ENCODE data around the gene PNPLA2.

DNA sequence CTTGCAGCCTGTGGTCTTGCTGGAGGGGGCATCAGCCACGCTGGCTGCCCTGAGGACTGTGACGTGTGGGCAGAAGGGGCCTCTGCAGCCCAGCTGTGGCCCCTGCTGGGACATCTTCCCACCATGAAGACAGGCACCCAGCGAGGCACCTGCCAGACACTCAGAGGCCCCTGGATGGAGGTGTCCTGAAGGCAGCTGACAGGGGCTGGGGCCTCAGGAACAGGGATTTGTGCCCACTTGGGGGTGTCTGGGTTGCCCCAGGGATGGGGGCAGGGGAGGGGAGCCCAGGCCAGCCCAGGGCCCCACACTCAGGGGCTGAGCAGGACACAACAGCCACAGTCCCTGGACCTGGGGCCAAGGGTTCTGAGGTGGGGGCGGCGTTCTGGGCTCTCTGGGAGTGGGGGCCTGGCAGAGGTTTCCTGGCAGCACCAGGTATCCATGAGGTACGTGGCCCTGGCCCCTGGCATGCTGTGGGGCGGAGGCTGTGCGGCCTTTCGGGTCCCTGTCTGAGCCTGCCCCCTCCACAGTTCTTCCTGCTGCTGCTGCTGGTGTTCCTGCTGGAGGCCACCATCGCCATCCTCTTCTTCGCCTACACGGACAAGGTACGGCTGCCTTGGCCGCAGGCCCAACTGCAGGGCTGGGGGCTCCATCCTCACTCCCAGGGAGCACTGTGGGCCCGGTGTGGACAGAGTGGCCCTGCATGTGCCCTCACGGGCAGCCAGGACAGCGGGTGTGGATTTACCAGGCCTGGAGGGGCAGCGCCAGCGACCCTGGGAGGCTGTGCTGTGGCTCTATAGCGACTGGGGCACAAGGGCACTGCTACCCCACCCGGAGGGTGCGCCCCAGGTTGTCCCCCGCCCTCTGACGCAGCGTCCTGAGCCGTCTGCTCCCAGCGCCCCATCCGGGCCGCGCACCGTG lies 45.5 kb downstream of the PNPLA2 start:
- TF ChIP-seq EZH2 (IDR thresholded peaks at IDR 0.05; ENCODE audit: borderline replicate concordance, low read length): no peak
- TF ChIP-seq, protein P1, sequence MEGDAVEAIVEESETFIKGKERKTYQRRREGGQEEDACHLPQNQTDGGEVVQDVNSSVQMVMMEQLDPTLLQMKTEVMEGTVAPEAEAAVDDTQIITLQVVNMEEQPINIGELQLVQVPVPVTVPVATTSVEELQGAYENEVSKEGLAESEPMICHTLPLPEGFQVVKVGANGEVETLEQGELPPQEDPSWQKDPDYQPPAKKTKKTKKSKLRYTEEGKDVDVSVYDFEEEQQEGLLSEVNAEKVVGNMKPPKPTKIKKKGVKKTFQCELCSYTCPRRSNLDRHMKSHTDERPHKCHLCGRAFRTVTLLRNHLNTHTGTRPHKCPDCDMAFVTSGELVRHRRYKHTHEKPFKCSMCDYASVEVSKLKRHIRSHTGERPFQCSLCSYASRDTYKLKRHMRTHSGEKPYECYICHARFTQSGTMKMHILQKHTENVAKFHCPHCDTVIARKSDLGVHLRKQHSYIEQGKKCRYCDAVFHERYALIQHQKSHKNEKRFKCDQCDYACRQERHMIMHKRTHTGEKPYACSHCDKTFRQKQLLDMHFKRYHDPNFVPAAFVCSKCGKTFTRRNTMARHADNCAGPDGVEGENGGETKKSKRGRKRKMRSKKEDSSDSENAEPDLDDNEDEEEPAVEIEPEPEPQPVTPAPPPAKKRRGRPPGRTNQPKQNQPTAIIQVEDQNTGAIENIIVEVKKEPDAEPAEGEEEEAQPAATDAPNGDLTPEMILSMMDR (conservative IDR thresholded peaks at IDR 0.05 in 1 of 2, IDR thresholded peaks at IDR 0.05 in 1 of 2; ENCODE audit: extremely low read depth in 1 of 2, insufficient read depth in 1 of 2, low read depth in 1 of 2, low read length in 2 of 2): no peak

All from mammary epithelial cell (primary cell).